GM18868 (cell line): ENCODE results near the gene TRERF1.

Experiments used
- ATAC-seq: cut with Tn5 transposase; IDR thresholded peaks from one replicate; pipeline ENCODE4 v1.9.1; 2021; ENCODE audit warnings: mild to moderate bottlenecking, moderate library complexity; ENCODE audit not compliant: unreplicated experiment

TRERF1 gene

GRCh38 chr6:42279144-42279781, 172.5 kb downstream of the TRERF1 start:
- no peak for ATAC-seq

GRCh38 chr6:42278131-42278853, 173.4 kb downstream of the TRERF1 start:
- no peak for ATAC-seq

- no peak for ATAC-seq
These were observed 175.5 kb downstream of the TRERF1 start for GRCh38 chr6:42276034-42276890.

GRCh38 chr6:42275376-42276033, 176.2 kb downstream of the TRERF1 start:
- no peak for ATAC-seq

- no peak for ATAC-seq
These were observed 176.8 kb downstream of the TRERF1 start for GRCh38 chr6:42274898-42275297.

- ATAC-seq, result no peak
These were observed 179.6 kb downstream of the TRERF1 start for GRCh38 chr6:42271834-42272805.

- ATAC-seq, result peak; percentile 60
These were observed 181.7 kb downstream of the TRERF1 start for GRCh38 chr6:42269974-42270510.

GRCh38 chr6:42269553-42269952, 182.2 kb downstream of the TRERF1 start:
- ATAC-seq, result peak; percentile 90

- no peak for ATAC-seq
These were observed 182.9 kb downstream of the TRERF1 start for GRCh38 chr6:42268835-42269204.

- no peak for ATAC-seq
These were observed 183.5 kb downstream of the TRERF1 start for GRCh38 chr6:42268016-42268834.

- no peak for ATAC-seq
These were observed 185.2 kb downstream of the TRERF1 start for GRCh38 chr6:42266538-42266937.

GRCh38 chr6:42264852-42265390, 186.8 kb downstream of the TRERF1 start:
- ATAC-seq, result no peak

- ATAC-seq, result no peak
These were observed 187.4 kb downstream of the TRERF1 start for GRCh38 chr6:42264162-42264851.

- ATAC-seq, result no peak
These were observed 188.5 kb downstream of the TRERF1 start for GRCh38 chr6:42263165-42263728.

- ATAC-seq, result no peak
These were observed 190.8 kb downstream of the TRERF1 start for GRCh38 chr6:42260972-42261371.

GRCh38 chr6:42260396-42260888, 191.3 kb downstream of the TRERF1 start:
- ATAC-seq, result no peak

GRCh38 chr6:42259841-42260395, 191.8 kb downstream of the TRERF1 start:
- no peak for ATAC-seq
